ENCODE measurements around the gene FANCC.

DNA sequence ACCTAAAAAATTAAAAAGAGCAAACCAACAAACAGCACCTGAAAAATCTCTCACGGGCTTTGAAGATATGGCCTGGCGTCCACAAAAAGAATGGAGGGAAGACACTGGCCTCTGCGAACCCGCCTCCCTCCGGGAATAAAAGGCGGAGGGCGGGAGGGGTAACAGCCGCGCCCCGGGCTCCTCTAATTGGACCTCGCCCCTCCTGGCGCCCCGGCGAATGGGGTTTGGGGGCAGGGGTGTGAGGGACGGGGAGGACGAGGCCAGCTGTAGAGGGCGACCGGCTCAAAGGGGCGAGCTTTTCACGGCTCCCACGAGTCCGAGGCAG, 753 bp downstream of the FANCC start:
- TF ChIP-seq, protein P1, sequence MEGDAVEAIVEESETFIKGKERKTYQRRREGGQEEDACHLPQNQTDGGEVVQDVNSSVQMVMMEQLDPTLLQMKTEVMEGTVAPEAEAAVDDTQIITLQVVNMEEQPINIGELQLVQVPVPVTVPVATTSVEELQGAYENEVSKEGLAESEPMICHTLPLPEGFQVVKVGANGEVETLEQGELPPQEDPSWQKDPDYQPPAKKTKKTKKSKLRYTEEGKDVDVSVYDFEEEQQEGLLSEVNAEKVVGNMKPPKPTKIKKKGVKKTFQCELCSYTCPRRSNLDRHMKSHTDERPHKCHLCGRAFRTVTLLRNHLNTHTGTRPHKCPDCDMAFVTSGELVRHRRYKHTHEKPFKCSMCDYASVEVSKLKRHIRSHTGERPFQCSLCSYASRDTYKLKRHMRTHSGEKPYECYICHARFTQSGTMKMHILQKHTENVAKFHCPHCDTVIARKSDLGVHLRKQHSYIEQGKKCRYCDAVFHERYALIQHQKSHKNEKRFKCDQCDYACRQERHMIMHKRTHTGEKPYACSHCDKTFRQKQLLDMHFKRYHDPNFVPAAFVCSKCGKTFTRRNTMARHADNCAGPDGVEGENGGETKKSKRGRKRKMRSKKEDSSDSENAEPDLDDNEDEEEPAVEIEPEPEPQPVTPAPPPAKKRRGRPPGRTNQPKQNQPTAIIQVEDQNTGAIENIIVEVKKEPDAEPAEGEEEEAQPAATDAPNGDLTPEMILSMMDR (conservative IDR thresholded peaks at IDR 0.05 in 1 of 2, IDR thresholded peaks at IDR 0.05 in 1 of 2; ENCODE audit: low read depth in 1 of 2, low read length in 2 of 2) = peak in 1 of 2 donors; percentile 16
- TF ChIP-seq EZH2 (IDR thresholded peaks at IDR 0.05; ENCODE audit: low read length, missing control alignments) = no peak
